Uterus (tissue), 2 donors: ENCODE measurements around the gene CGN.

Experiments
- POLR2A ChIP-seq, 2 donors: fragments of 450-650 bp; IDR thresholded peaks; one replicate each; pipeline ENCODE4 v1.6.1; 2016; ENCODE audit warnings: antibody characterized with exemption in 2 of 2, mild to moderate bottlenecking in 1 of 2, moderate library complexity in 1 of 2
- TF ChIP-seq, protein P1 (sequence below), 4 experiments: fragments of 200-600 bp in 2 of 4; fragments of 450-650 bp in 2 of 4; sonication (generic) in 2 of 4; IDR thresholded peaks; one replicate each; pipeline ENCODE4 v1.5.1; 2016 to 2019; ENCODE audit warnings: antibody characterized with exemption in 4 of 4, mild to moderate bottlenecking in 2 of 4, moderate library complexity in 1 of 4

DNA sequence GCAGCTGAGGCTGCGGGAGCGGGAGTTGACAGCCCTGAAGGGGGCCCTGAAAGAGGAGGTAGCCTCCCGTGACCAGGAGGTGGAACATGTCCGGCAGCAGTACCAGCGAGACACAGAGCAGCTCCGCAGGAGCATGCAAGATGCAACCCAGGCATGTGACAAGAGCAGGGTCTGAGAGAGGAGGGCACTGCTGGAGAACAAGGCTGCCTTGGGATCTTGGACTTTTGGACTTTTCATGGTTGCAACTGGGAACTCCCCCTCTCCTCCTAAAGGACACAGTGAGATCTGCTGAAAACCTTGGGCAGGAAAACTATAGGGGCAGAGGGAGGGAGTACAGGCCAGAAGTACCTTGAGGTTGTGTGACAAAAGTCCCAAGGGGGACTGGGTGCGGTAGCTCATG is 13.5 kb downstream of the CGN start:
- TF ChIP-seq, protein P1, sequence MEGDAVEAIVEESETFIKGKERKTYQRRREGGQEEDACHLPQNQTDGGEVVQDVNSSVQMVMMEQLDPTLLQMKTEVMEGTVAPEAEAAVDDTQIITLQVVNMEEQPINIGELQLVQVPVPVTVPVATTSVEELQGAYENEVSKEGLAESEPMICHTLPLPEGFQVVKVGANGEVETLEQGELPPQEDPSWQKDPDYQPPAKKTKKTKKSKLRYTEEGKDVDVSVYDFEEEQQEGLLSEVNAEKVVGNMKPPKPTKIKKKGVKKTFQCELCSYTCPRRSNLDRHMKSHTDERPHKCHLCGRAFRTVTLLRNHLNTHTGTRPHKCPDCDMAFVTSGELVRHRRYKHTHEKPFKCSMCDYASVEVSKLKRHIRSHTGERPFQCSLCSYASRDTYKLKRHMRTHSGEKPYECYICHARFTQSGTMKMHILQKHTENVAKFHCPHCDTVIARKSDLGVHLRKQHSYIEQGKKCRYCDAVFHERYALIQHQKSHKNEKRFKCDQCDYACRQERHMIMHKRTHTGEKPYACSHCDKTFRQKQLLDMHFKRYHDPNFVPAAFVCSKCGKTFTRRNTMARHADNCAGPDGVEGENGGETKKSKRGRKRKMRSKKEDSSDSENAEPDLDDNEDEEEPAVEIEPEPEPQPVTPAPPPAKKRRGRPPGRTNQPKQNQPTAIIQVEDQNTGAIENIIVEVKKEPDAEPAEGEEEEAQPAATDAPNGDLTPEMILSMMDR (IDR thresholded peaks at IDR 0.05): no peak
- no peak for TF ChIP-seq POLR2A (IDR thresholded peaks at IDR 0.05)
